SK-N-SH (cell line): ENCODE data around the gene RPL10.

Experiments
- EZH2phosphoT487 ChIP-seq: fragments of 200-600 bp; sonication (generic); IDR thresholded peaks from 2 replicates; pipeline ENCODE4 v1.6.1; 2017; ENCODE audit warnings: low read depth, mixed run types, mild to moderate bottlenecking, antibody characterized with exemption, moderate library complexity, borderline replicate concordance
- GABPA ChIP-seq: IDR thresholded peaks from 2 replicates; pipeline ENCODE4 v1.4.0; 2012; ENCODE audit warnings: low read depth, mild to moderate bottlenecking
- REST ChIP-seq: IDR thresholded peaks from 2 replicates; pipeline ENCODE4 v1.6.1; 2012; ENCODE audit warnings: mild to moderate bottlenecking, low read depth, low read length, moderate library complexity
- TAF1 ChIP-seq: IDR thresholded peaks from 2 replicates; pipeline ENCODE4 v1.6.1; 2012; ENCODE audit warnings: low read depth, mild to moderate bottlenecking, low read length, moderate library complexity, borderline replicate concordance
- YY1 ChIP-seq: IDR thresholded peaks from 2 replicates; pipeline ENCODE4 v1.4.0; 2012; ENCODE audit warnings: low read depth, mild to moderate bottlenecking
- TF ChIP-seq, protein P1 (sequence below): fragments of 200-600 bp; sonication (generic); IDR thresholded peaks from 2 replicates; pipeline ENCODE4 v1.6.1; 2017; ENCODE audit warnings: antibody characterized with exemption, mild to moderate bottlenecking, moderate library complexity

DNA sequence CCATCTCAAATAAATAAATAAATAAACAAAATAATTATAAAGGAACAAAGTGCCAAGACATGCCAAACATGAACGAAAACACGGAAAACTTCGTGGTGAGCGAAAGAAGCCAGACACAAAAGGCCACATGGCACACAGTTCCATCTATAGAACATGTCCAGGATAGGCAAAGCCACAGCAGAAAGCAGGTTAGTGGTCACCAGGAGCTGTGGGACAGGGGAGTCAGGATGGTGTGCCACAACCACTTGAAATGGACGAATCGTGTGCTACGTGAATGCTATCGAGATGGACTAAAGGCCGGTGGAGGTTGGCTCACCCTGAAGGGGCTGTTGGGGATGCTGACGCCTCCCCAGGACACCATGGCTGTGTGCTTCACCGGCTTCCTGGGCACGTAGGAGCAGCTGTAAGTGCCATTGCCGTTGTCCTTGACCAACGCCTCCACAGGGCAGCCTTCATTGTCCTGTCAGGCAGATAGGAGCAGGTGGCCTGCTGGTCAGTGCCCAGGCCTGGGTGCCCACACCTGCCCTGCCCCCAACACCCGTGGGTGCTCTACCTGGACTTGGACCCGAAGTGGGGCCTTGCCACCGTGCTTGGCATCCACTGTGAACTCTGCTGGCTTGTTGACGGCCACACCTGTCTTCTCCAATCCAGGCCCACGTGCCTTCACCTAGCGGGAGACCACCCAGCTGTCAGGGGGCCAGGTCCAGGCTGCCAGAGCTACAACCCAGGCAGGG lies 34.3 kb upstream of the RPL10 start:
- TF ChIP-seq REST (no peak), YY1 (no peak), EZH2phosphoT487 (no peak), TAF1 (no peak), GABPA (no peak)
- TF ChIP-seq, protein P1, sequence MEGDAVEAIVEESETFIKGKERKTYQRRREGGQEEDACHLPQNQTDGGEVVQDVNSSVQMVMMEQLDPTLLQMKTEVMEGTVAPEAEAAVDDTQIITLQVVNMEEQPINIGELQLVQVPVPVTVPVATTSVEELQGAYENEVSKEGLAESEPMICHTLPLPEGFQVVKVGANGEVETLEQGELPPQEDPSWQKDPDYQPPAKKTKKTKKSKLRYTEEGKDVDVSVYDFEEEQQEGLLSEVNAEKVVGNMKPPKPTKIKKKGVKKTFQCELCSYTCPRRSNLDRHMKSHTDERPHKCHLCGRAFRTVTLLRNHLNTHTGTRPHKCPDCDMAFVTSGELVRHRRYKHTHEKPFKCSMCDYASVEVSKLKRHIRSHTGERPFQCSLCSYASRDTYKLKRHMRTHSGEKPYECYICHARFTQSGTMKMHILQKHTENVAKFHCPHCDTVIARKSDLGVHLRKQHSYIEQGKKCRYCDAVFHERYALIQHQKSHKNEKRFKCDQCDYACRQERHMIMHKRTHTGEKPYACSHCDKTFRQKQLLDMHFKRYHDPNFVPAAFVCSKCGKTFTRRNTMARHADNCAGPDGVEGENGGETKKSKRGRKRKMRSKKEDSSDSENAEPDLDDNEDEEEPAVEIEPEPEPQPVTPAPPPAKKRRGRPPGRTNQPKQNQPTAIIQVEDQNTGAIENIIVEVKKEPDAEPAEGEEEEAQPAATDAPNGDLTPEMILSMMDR, result no peak
